ENCODE measurements around the gene ZNF304.
"Not testable (repeated sequence)": the region's sequence is repeated elsewhere in the genome, so short reads cannot be mapped to it uniquely, and the experiment has no call there.

The ZNF304 gene

GRCh38 chr19:57362419-57362818, 11.3 kb downstream of the ZNF304 start:
- no peak for DNase-seq (ENCODE audit: low read depth, low spot score)

DNA sequence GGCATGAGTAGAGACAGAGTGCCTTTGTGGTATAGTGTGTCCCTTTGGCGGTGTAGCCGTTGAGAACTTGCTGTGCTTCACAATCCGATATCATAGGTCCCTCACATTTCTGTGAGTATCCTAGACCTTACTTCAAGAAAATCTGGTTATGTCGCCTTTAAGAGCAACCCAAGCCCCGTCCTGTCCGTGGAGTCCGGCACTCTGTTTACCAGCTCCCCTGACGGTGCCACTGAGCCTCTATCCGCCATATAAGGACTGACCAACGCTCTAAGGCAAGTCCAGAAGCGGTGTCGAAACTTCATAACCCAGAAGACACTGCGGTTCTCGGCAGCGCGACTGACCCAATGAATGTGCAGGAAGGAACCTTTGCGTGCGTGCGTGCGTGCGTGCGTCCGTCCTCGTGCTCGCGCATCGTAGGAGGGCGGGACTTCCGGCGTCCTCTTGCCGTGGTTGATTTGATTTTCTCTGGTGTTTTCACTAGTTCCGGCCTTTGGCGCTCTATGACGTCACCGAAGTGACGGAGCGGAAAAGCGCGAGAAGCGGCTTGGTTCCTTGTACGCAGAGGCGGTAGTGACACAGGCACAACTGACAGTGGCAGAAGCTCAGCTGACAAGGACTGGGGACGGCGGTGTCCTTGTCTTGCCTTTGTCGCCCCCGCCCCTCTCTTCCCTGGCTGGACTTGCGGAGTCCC, 12.1 kb downstream of the ZNF304 start, which contains the start of the genes TRAPPC2B and ZNF547:
Gene TRAPPC2B, plus strand, starts transcription at position 555 of the 691 bp plus-strand sequence. CDS start 1,283 bp downstream, outside the sequence.
Gene ZNF547, plus strand, starts transcription at position 555 of the 691 bp plus-strand sequence. CDS start 5,005 bp downstream, outside the sequence.
- DNase-seq (ENCODE audit: low read depth, low spot score): peak; percentile 98

- no peak for DNase-seq (ENCODE audit: low read depth, low spot score)
Observed at GRCh38 chr19:57363688-57364181, 12.7 kb downstream of the ZNF304 start.

DNA sequence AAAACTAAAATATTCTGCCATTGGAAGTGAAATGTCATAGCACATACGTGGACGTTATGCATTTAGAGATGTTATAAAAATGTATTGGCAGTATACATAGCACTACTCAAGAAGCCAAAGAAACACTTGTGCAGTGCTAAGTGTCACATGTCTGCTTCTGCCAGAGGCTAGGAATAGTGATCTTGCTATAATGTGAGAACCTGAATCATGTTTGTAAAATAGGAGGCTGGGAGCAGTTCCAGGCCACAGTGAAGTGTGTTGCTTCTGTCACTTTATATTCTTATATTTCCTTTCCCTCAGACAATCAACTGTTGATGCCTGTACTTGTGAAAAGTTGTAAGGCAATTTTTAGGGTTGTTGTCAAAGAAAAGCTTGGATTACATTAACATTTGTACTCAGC, 15.7 kb downstream of the ZNF304 start:
- no peak for DNase-seq (ENCODE audit: low read depth, low spot score)

GRCh38 chr19:57374179-57374578, 23.1 kb downstream of the ZNF304 start:
- no peak for DNase-seq (ENCODE audit: low read depth, low spot score)

- DNase-seq (ENCODE audit: low read depth, low spot score): not testable (repeated sequence)
Observed at GRCh38 chr19:57374647-57375046, 23.6 kb downstream of the ZNF304 start.

DNA sequence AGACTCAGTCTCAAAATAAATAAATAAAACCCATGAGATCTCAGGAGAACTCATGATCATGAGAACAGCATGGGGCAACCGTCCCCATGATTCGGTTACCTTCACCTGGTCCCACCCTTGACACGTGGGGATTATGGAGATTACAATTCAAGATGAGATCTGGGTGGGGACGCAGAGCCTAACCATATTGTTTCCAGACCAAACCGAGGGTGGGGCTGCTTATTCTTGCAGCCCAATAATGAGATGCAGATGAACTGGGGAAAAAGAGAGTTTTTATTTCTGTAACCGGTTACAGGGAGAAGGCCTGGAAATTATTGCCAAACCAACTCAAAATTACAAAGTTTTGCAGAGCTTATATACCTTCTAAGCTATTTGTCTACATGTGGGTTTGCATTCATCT, 25.1 kb downstream of the ZNF304 start:
- no peak for DNase-seq (ENCODE audit: low read depth, low spot score)

DNA sequence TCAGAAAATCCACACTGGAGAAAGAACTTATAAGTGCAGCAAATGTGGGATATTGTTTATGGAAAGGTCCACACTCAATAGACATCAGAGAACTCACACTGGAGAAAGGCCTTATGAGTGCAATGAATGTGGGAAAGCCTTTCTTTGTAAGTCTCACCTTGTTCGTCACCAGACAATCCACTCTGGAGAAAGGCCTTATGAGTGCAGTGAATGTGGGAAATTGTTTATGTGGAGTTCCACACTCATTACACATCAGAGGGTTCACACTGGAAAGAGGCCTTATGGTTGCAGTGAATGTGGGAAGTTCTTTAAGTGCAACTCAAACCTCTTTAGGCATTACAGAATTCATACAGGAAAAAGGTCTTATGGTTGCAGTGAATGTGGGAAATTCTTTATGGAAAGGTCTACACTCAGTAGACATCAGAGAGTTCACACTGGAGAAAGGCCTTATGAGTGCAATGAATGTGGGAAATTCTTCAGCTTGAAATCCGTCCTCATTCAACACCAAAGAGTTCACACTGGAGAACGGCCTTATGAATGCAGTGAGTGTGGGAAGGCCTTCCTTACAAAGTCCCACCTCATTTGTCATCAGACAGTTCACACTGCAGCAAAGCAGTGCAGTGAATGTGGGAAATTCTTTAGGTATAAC, 26.6 kb downstream of the ZNF304 start:
- DNase-seq (ENCODE audit: low read depth, low spot score): no peak

DNA sequence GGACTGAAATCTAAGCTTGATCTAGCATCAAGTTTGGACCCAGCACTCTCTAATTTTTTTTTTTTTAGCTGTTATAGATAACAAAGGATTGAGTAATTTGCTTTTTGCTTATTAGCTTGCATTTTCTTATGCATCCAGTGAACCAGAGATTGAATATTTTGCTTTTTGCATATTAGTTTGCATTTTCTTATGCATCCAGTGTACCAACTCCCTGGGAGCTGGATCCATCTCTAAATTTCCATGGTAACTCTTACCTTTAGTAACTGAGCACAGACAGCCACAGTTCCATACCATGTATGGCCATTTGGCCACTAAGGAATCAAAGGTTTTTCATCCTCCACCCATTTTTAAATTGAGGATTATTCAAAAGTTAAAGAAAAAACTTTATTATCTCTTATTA, 29.9 kb downstream of the ZNF304 start:
- DNase-seq (ENCODE audit: low read depth, low spot score): no peak

DNA sequence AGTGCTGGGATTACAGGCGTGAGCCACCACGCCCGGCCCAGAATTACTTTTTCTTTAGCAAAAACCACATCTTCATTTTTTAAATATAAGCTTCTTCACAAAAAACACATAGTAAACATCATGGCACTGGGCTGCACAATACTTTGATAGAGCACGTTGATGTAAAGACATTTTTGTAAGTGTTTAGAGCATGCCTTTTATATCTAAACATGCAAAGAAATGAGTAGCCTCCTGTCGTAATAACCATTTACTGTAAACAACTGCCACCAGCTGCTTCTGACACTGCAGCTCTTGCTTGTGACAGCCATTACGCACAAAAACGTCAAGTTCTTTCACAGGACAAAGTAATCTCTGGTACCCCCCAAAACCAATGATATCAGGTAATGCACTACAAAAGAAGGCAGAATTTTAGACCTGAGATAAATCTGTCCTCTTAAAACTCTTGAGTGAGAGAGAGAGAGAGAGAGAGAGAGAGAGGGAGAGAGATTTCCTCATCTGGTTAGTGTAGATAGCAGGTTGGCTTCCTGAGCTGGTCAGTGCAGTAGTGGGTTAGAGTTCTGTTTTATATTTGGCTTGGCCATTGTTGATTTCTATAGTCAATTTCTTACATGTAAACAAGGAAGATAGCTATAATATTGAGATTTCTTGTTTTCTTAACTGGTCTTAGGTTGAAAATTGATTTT, 31.9 kb downstream of the ZNF304 start:
- no peak for DNase-seq (ENCODE audit: low read depth, low spot score)

- DNase-seq (ENCODE audit: low read depth, low spot score): no peak
Observed at GRCh38 chr19:57389194-57389729, 38.2 kb downstream of the ZNF304 start.

GRCh38 chr19:57389730-57390598, 38.9 kb downstream of the ZNF304 start, which contains the start of gene ZNF548:
Gene ZNF548 (plus strand): TSS chr19:57389854. CDS start chr19:57390100, 246 bp downstream.
- peak; percentile 97 for DNase-seq (ENCODE audit: low read depth, low spot score)

- DNase-seq (ENCODE audit: low read depth, low spot score): no peak
Observed at GRCh38 chr19:57395710-57396109, 44.6 kb downstream of the ZNF304 start.

DNA sequence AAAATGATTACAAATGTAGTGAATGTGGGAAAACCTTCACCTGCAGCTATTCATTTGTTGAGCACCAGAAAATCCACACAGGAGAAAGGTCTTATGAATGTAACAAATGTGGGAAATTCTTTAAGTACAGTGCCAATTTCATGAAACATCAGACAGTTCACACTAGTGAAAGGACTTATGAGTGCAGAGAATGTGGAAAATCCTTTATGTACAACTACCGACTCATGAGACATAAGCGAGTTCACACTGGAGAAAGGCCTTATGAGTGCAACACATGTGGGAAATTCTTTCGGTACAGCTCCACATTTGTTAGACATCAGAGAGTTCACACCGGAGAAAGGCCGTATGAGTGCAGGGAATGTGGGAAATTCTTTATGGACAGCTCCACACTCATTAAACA, 47.8 kb downstream of the ZNF304 start:
- DNase-seq (ENCODE audit: low read depth, low spot score): no peak

DNA sequence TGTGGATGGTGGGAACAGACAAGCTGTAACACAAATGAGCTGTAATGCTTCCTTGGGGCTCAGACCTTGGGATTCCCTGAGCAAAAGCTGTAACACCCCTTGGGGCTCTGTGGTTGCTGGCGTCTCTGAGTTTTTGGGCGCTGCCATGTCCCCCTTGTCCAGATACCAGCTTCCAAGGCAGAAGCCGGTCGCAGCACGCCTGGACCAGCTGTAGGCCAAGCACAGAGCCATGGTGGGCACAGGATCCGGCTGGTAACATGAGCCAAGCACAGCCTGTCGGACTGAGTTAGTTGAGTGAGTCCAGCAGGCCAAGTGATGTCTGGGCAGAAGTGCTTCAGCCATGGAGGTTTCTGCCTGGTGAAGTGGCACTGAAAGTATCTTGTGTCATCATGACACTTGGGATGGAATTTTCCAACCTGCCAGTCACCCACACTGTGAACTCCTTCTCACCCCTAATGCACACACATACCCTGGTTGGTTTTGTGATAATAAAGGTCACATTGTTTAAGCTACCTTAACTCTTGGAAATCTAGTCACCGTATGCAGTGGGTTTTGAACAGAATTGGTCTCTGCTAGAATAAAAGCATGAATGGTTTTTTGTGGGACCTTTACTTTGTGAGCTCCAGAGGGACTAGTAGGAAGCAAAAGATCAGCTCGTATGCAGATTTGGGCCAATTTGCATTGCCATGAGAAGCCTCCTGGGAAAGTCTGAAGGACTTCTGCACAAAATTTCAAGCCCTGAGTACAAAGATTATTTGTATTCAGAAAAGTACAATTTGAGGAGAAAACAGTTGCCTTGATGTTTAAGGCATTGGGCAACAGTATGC, 52.9 kb downstream of the ZNF304 start:
- no peak for DNase-seq (ENCODE audit: low read depth, low spot score)

DNA sequence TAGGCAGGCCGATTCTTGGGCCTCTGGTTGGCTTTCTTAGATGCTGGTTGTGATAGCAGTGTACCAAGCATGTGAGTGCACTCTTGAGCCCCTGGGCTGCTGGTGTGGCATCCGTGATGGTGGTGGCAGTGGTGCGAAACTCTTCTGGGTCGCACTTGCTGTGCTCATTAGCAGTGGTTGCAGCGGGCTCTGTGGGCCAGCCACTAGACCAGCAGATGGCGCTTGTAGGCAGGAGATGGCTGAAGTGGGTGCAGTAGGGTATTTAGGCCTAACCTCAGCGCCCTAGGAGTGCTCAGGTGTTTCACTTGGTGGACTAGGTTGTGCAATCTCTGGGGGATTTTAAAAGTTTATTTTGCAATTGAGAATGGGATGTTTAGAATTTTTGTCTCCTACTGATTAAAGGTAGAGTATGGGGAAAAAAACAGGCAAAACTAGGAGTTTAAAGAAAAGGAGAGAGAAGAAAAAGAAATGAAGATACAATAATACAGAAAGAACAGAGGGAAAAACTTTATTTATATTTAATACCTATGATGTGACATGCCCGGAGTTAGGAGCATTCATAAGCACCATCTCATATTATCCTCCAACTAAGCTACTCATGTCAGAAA, 55.5 kb downstream of the ZNF304 start:
- DNase-seq (ENCODE audit: low read depth, low spot score): no peak
